Measurements from ENCODE around the gene AUTS2. TPM values are rescaled to one million over a fixed set of nuclear protein-coding genes. Genes with fewer than 3 reads are reported as not detected.

AUTS2 gene
- total RNA-seq, 1 experiment from 2014 or later = 50.0 TPM

DNA sequence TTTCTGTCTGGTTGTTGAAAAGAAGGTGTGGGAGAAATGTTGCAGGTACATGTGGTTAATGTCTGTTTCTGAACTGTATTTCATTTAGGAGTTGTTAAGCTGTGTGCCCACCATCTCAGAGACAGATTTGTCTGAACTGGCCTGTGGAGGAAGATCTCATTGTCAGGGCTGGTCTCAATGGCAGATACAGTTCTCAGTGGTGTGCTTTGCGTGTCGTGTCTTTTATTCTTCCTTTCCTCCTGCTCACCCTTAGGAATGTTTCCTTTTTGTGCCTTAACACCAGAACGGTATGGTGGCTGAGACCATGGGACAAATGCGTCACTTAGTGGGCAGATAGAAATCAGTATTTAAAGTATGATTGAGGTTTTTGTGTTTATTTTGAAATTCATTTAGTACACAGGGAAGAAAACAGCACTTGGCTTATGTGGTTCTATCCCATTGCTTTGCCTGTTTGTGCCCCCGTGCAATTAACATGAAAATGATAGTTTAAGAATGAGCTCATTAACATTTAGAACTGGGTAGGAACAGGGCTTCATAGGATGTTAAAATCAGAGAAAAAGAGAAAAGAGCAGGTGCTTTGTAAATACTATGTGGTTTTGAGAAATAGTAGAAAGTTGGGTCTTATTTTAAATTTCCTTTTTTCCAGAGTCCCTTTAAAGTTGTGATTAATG is 112.6 kb downstream of the AUTS2 start:
- CTCF ChIA-PET = interaction anchor here (1.2 kb wide), 1 partner anchor 12 kb away, joined by 3 read pairs; no protein-coding TSS in a partner anchor

DNA sequence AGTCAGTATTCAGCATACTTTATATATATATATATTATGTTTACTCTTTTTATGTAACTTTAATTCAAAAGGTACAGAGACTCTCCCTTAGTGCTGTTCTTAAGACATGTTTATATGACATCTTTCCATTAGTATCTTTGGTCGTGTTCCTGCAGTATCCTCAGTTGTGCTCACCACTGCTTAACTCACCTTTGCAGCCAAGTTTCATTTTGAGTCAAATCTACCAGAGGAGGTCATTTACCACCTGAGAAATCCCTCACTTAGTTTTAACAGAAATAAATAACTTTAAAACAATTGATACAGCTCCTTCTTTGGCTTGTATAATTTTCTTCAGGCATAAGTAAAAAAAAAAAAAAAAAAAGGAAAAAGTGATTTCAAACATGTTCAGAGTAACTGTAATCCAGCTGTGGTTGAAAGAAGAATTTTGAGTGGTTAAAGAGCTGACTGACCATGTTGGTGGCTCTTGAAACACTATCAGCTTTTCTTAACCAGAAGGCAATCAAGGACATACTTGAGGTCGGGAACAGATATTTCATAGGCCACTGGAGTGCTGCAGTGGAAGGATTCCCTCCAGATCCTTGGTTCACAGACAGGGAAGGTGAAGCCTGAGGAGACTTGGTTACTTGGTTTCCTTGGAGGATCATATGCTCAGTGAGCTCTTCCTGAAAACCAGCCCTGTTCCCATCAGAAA is 116.8 kb downstream of the AUTS2 start:
- POLR2A ChIA-PET = interaction anchor here (0.6 kb wide), 1 partner anchor 70 kb away, joined by 3 read pairs; no protein-coding TSS in a partner anchor
- H3K27ac Mint-ChIP-seq = no peak overlapping the region
- peaks cover 7% of the 10 kb centered on the region for H3K27me3 Mint-ChIP-seq (ENCODE audit: low read depth)
- no peaks in the 10 kb centered on the region for H3K36me3 Mint-ChIP-seq
- H3K9me3 Mint-ChIP-seq = no peaks in the 10 kb centered on the region
- TF ChIP-seq, protein P1, sequence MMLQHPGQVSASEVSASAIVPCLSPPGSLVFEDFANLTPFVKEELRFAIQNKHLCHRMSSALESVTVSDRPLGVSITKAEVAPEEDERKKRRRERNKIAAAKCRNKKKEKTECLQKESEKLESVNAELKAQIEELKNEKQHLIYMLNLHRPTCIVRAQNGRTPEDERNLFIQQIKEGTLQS (CRISPR knock-in tag; conservative IDR thresholded peaks at IDR 0.05) = no peak
- TF ChIP-seq NR1H2 (CRISPR knock-in tag; IDR thresholded peaks at IDR 0.05) (no peak), SMAD3 (CRISPR knock-in tag; IDR thresholded peaks at IDR 0.05; ENCODE audit: borderline replicate concordance) (no peak), CREB1 (CRISPR knock-in tag; IDR thresholded peaks at IDR 0.05) (no peak)
- TF ChIP-seq, protein P2, sequence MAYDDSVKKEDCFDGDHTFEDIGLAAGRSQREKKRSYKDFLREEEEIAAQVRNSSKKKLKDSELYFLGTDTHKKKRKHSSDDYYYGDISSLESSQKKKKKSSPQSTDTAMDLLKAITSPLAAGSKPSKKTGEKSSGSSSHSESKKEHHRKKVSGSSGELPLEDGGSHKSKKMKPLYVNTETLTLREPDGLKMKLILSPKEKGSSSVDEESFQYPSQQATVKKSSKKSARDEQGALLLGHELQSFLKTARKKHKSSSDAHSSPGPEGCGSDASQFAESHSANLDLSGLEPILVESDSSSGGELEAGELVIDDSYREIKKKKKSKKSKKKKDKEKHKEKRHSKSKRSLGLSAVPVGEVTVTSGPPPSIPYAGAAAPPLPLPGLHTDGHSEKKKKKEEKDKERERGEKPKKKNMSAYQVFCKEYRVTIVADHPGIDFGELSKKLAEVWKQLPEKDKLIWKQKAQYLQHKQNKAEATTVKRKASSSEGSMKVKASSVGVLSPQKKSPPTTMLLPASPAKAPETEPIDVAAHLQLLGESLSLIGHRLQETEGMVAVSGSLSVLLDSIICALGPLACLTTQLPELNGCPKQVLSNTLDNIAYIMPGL (CRISPR knock-in tag; IDR thresholded peaks at IDR 0.05) = no peak
- ATAC-seq (no peak), DNase-seq (ENCODE audit: low spot score) (no peak)
- H3K4me1 Mint-ChIP-seq = peaks cover 22% of the 10 kb centered on the region
- CTCF ChIA-PET = interaction anchor here (0.6 kb wide), 3 partner anchors 85 to 683 kb away, joined by 3 to 5 read pairs (median 4); no protein-coding TSS in a partner anchor
- H3K4me3 Mint-ChIP-seq = no peak overlapping the region

More for the DNA sequence above, 112.6 kb downstream of the AUTS2 start:
- POLR2A ChIA-PET = interaction anchor here (0.6 kb wide), 1 partner anchor 1926 kb away, joined by 3 read pairs; no protein-coding TSS in a partner anchor
- peaks cover 13% of the 10 kb centered on the region for H3K27me3 Mint-ChIP-seq (ENCODE audit: low read depth)
- no peaks in the 10 kb centered on the region for H3K9me3 Mint-ChIP-seq
- peak overlapping the region; percentile 18 for H3K4me3 Mint-ChIP-seq
- no peaks in the 10 kb centered on the region for H3K36me3 Mint-ChIP-seq
- ATAC-seq (peak; percentile 65), DNase-seq (ENCODE audit: low spot score) (no peak)
- peaks cover 51% of the 10 kb centered on the region for H3K4me1 Mint-ChIP-seq
- peak overlapping the region; percentile 76 for H3K27ac Mint-ChIP-seq
- TF ChIP-seq, protein P3, sequence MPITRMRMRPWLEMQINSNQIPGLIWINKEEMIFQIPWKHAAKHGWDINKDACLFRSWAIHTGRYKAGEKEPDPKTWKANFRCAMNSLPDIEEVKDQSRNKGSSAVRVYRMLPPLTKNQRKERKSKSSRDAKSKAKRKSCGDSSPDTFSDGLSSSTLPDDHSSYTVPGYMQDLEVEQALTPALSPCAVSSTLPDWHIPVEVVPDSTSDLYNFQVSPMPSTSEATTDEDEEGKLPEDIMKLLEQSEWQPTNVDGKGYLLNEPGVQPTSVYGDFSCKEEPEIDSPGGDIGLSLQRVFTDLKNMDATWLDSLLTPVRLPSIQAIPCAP (CRISPR knock-in tag; IDR thresholded peaks at IDR 0.05) = no peak
- TF ChIP-seq, protein P4, sequence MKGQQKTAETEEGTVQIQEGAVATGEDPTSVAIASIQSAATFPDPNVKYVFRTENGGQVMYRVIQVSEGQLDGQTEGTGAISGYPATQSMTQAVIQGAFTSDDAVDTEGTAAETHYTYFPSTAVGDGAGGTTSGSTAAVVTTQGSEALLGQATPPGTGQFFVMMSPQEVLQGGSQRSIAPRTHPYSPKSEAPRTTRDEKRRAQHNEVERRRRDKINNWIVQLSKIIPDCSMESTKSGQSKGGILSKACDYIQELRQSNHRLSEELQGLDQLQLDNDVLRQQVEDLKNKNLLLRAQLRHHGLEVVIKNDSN (CRISPR knock-in tag; IDR thresholded peaks at IDR 0.05) = no peak
- TF ChIP-seq, protein P5, sequence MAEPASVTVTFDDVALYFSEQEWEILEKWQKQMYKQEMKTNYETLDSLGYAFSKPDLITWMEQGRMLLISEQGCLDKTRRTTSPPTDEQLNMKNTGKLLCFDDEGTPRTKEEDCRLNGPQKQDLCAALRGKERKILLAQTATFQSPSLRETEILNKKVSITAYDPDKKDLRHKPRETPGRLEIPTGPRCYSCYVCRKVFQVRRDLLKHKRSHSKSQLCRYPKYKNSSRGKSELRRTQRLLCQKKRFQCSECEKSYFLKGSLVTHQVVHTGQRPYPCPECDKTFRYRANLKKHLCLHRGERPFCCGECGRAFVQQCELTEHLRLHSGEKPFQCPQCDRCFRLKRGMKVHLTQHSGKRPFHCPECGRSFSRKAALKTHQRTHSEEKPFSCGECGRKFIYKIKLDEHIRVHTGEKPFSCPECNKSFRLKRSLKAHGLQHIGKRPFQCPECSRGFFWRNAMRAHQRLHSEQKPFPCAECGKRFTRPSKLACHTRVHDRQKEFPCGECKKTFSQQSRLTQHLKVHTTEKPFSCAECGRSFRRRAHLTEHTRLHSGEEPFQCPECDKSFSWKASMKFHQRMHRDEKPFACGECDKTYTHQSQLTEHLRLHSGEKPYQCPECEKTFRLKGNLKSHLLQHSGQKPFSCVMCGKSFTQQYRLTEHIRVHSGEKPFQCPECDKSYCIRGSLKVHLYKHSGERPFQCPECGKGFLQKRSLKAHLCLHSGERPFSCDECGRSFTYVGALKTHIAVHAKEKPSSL (CRISPR knock-in tag; conservative IDR thresholded peaks at IDR 0.05) = no peak
- no peak for TF ChIP-seq CREM (CRISPR knock-in tag; IDR thresholded peaks at IDR 0.05)

DNA sequence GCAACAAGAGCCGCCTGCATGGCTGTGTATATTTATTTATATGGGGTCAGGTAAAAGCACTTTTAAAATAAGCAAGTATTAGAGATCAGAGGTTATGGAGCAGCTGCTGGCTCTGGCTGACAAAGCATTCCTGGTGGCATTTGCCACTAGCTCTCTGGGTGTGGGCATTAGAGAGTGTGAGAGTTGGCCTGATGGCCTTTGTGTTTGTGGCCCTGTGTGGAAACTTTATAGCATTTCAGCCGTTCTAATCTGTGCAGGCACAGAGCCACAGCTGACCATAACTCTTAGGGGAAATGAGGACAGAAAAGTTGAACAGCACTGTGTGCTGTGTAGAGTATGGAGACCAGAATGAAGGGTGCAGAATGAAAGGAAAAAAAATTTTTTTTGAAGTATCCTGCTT is 118.9 kb downstream of the AUTS2 start:
- no peak for DNase-seq (ENCODE audit: low spot score)
- ATAC-seq = no peak
- no peak for TF ChIP-seq ATF1 (CRISPR knock-in tag; IDR thresholded peaks at IDR 0.05)
- TF ChIP-seq ZNF396 (CRISPR knock-in tag; IDR thresholded peaks at IDR 0.05; ENCODE audit: borderline replicate concordance) = no peak
- TF ChIP-seq, protein P6, sequence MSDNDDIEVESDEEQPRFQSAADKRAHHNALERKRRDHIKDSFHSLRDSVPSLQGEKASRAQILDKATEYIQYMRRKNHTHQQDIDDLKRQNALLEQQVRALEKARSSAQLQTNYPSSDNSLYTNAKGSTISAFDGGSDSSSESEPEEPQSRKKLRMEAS (CRISPR knock-in tag; IDR thresholded peaks at IDR 0.05) = no peak
- TF ChIP-seq PRRX2 (CRISPR knock-in tag; IDR thresholded peaks at IDR 0.05) = no peak
- no peak for TF ChIP-seq FOXK1 (CRISPR knock-in tag; IDR thresholded peaks at IDR 0.05)
- TF ChIP-seq, protein P7, sequence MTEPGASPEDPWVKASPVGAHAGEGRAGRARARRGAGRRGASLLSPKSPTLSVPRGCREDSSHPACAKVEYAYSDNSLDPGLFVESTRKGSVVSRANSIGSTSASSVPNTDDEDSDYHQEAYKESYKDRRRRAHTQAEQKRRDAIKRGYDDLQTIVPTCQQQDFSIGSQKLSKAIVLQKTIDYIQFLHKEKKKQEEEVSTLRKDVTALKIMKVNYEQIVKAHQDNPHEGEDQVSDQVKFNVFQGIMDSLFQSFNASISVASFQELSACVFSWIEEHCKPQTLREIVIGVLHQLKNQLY (CRISPR knock-in tag; IDR thresholded peaks at IDR 0.05) = no peak
- TF ChIP-seq TCF7 (CRISPR knock-in tag; IDR thresholded peaks at IDR 0.05; ENCODE audit: low read depth) = no peak
- TF ChIP-seq, protein P8, sequence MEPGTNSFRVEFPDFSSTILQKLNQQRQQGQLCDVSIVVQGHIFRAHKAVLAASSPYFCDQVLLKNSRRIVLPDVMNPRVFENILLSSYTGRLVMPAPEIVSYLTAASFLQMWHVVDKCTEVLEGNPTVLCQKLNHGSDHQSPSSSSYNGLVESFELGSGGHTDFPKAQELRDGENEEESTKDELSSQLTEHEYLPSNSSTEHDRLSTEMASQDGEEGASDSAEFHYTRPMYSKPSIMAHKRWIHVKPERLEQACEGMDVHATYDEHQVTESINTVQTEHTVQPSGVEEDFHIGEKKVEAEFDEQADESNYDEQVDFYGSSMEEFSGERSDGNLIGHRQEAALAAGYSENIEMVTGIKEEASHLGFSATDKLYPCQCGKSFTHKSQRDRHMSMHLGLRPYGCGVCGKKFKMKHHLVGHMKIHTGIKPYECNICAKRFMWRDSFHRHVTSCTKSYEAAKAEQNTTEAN (CRISPR knock-in tag; IDR thresholded peaks at IDR 0.05) = no peak
- no peak for TF ChIP-seq GRHL2 (CRISPR knock-in tag; IDR thresholded peaks at IDR 0.05; ENCODE audit: insufficient replicate concordance, severe bottlenecking)
- no peak for TF ChIP-seq FOXJ3 (CRISPR knock-in tag; IDR thresholded peaks at IDR 0.05; ENCODE audit: borderline replicate concordance)

More for the DNA sequence above, 118.9 kb downstream of the AUTS2 start:
- ChIA-PET POLR2A (no interaction called here), CTCF (no interaction called here)
- H3K36me3 Mint-ChIP-seq = no peaks in the 10 kb centered on the region
- no peak overlapping the region for H3K27ac Mint-ChIP-seq
- H3K9me3 Mint-ChIP-seq = no peaks in the 10 kb centered on the region
- no peaks in the 10 kb centered on the region for H3K27me3 Mint-ChIP-seq (ENCODE audit: low read depth)
- no peak overlapping the region for H3K4me3 Mint-ChIP-seq
- H3K4me1 Mint-ChIP-seq = peaks cover 2% of the 10 kb centered on the region; the same call in 1 of the 2 replicates
